Immature natural killer cell (primary cell): Measurements from ENCODE around the gene MMRN2. TPM values are rescaled to one million over a fixed set of nuclear protein-coding genes. Genes with fewer than 3 reads are reported as not detected.
A peak's percentile ranks its signal among the peaks of the same experiment; 100 is the strongest.
"Not testable (repeated sequence)": the region's sequence is repeated elsewhere in the genome, so short reads cannot be mapped to it uniquely, and the experiment has no call there.

ENCODE experiments used
- DNase-seq, 3 donors: peaks; one replicate each; pipeline ENCODE4 v3.0.0; 2022; ENCODE audit warnings: mixed read lengths in 1 of 3
- H3K27ac Mint-ChIP-seq, 6 donors: one replicate each; pipeline ENCODE4 v1.8.0; 2020; ENCODE audit warnings: mixed read lengths in 6 of 6, mild to moderate bottlenecking in 5 of 6, inconsistent platforms in 4 of 6, moderate library complexity in 3 of 6
- H3K27me3 Mint-ChIP-seq, 3 donors: one replicate each; pipeline ENCODE4 v1.8.0; 2020 to 2021; ENCODE audit warnings: low read depth in 3 of 3, mild to moderate bottlenecking in 3 of 3, mixed read lengths in 3 of 3, moderate library complexity in 3 of 3, inconsistent platforms in 1 of 3
- H3K36me3 Mint-ChIP-seq, 3 donors: one replicate each; pipeline ENCODE4 v1.8.0; 2020; ENCODE audit warnings: mixed read lengths in 3 of 3, inconsistent platforms in 2 of 3, mild to moderate bottlenecking in 2 of 3
- H3K4me1 Mint-ChIP-seq, 2 donors: one replicate each; pipeline ENCODE4 v1.8.0; 2020; ENCODE audit warnings: inconsistent platforms in 2 of 2, mild to moderate bottlenecking in 2 of 2, mixed read lengths in 2 of 2, moderate library complexity in 1 of 2
- H3K4me3 Mint-ChIP-seq, 5 donors: one replicate each; pipeline ENCODE4 v1.8.0; 2020; ENCODE audit warnings: mild to moderate bottlenecking in 5 of 5, mixed read lengths in 5 of 5, inconsistent platforms in 3 of 5, moderate library complexity in 3 of 5
- H3K9me3 Mint-ChIP-seq, 6 donors: one replicate each; pipeline ENCODE4 v1.8.0; 2020; ENCODE audit warnings: mild to moderate bottlenecking in 6 of 6, mixed read lengths in 6 of 6, inconsistent platforms in 4 of 6, moderate library complexity in 3 of 6
- polyA plus RNA-seq, 3 donors: library from polyadenylated mRNA; unstranded; fragments of 300-500 nt; fragmentation: Illumina TruSeq; gene quantifications; one replicate each; pipeline ENCODE4 v1.2.3, GENCODE V29; 2021

MMRN2 gene
- not detected for polyA plus RNA-seq

GRCh38 chr10:86957471-86958115 lies at the start of gene MMRN2:
MMRN2 (minus strand) TSS chr10:86957615; CDS start chr10:86957541, 74 bp downstream.
- Mint-ChIP-seq H3K4me3 (no peak within 1 kb of the TSS), H3K27ac (no peak within 1 kb of the TSS), H3K4me1 (no peaks in the 10 kb centered on the region), H3K27me3 (no peaks in the 10 kb centered on the region), H3K36me3 (no peaks in the 10 kb centered on the region), H3K9me3 (peaks cover 0 to 3% (median under 1%) of the 10 kb centered on the region in 6 donors)
- DNase-seq: no peak

DNA sequence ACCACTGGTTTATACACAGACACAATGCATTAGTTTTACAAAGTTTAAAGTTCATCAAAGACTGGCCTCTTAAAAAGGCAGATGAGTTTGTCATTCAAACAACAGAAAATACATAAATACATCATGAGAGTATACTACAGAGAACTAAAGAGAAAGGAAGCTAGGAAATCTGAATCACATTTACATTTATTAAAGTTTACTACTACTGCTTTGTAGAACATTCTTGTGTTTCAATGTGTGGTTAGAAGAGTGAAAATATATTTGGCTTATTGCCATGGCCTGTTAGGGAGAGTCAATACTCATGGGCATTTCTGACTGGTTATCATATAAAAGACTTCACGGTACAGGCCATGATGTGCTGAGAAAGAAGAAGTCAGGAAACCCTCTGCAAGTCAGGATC lies 49.7 kb upstream of the MMRN2 start:
- not testable (repeated sequence) for H3K36me3 Mint-ChIP-seq, H3K4me1 Mint-ChIP-seq, H3K9me3 Mint-ChIP-seq, H3K27me3 Mint-ChIP-seq, DNase-seq, H3K4me3 Mint-ChIP-seq
- H3K27ac Mint-ChIP-seq: peak overlapping the region in 1 of 6 donors; percentile 53

DNA sequence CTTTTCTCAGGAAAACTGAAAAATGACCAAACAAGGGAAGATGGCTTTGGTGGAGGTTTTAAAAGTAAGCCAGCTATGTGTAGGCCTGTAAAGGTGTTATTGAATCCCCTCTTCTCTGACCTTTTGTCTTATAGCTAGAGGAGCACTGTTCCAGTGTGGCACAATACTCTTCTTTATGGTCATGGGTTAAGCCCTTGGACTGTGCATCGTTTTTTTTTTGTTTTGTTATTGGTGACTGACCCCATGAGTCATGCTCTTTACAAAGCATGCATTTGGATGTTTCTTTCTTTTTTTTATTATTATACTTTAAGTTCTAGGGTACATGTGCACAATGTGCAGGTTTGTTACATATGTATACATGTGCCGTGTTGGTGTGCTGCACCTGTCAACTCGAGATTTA lies 43.1 kb upstream of the MMRN2 start:
- no peaks in the 10 kb centered on the region for H3K9me3 Mint-ChIP-seq
- no peak for DNase-seq
- H3K4me1 Mint-ChIP-seq: no peaks in the 10 kb centered on the region
- no peaks in the 10 kb centered on the region for H3K36me3 Mint-ChIP-seq
- no peak overlapping the region for H3K27ac Mint-ChIP-seq
- peaks cover 0 to 2% (median 0%) of the 10 kb centered on the region in 3 donors for H3K27me3 Mint-ChIP-seq
- no peak overlapping the region for H3K4me3 Mint-ChIP-seq

DNA sequence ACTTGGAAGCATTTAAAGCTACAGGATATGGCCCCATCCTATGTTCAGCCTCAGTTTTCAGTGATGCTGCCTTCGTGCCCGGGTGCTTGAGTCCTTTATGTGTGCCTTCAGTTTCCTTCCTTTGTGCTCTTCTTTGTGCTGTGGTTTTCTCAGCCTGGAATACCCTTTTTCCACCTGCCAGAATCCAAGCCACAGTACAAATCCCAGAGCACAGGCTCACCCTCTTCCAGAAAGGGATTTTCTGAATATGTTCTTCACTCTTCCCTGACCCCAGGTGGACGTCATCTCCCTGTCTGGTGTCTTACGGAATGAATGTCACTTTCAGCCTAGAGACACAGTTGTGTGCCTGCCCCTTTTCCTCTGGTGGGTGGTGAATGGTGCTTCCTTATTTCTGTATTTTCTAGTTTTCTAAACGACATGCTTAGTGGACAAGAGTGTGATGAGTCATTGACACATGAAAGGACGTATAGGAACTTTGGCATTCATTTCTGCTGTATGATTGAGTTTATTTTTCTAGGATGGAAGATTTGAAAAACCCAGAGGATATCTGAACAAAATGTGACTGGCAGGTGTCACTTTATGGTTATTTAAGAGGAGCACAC lies 42.5 kb upstream of the MMRN2 start:
- H3K4me3 Mint-ChIP-seq, H3K9me3 Mint-ChIP-seq, H3K36me3 Mint-ChIP-seq, H3K27ac Mint-ChIP-seq, H3K27me3 Mint-ChIP-seq, DNase-seq, H3K4me1 Mint-ChIP-seq: not testable (repeated sequence)

DNA sequence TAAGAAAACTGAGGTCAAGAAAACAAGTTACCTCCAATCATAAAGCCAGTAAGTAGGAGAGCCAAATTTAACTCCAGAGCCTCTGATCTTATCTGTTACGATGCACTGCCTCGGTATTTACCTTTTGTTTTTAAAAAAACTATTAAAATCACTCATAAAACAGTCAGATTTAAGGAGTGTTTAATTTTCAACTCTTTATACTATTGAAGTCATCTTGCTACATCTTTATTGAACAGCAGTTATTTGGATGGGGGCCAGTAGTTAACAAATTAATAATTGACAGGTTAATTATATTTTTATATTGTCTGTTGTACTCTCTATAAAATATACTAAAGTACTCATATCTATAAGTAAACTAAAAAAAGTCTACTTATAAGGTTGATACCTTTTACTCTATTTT lies 35.5 kb upstream of the MMRN2 start:
- H3K4me1 Mint-ChIP-seq: no peaks in the 10 kb centered on the region
- H3K9me3 Mint-ChIP-seq: no peaks in the 10 kb centered on the region
- no peak overlapping the region for H3K27ac Mint-ChIP-seq
- no peaks in the 10 kb centered on the region for H3K36me3 Mint-ChIP-seq
- DNase-seq: no peak
- no peak overlapping the region for H3K4me3 Mint-ChIP-seq
- peaks cover 2 to 10% (median 7%) of the 10 kb centered on the region in 3 donors for H3K27me3 Mint-ChIP-seq

DNA sequence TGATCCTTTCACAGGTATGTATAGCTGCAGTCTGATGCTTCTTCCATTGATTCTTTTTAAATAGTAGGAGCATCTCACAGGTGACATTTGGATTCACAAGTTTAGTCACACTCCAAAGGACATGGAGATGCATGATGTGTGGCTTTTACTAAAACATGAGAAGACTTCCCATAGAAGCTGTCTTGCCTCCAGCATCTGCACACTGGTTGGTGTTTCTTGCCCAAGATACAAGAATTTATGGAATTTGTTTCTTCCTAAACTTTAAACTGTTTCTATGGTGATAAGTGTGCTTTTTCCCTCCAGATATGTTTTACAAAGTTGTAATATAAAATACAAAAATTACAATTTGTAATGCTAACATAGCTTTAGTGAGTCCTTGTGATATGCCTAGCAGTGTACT lies 35.0 kb upstream of the MMRN2 start:
- H3K9me3 Mint-ChIP-seq: no peaks in the 10 kb centered on the region
- H3K4me3 Mint-ChIP-seq: no peak overlapping the region
- H3K27ac Mint-ChIP-seq: no peak overlapping the region
- no peaks in the 10 kb centered on the region for H3K36me3 Mint-ChIP-seq
- DNase-seq: no peak
- H3K4me1 Mint-ChIP-seq: no peaks in the 10 kb centered on the region
- peaks cover 2 to 10% (median 7%) of the 10 kb centered on the region in 3 donors for H3K27me3 Mint-ChIP-seq

- H3K9me3 Mint-ChIP-seq, H3K36me3 Mint-ChIP-seq, H3K27ac Mint-ChIP-seq, DNase-seq, H3K4me1 Mint-ChIP-seq, H3K27me3 Mint-ChIP-seq, H3K4me3 Mint-ChIP-seq: not testable (repeated sequence)
These were observed 33.9 kb upstream of the MMRN2 start for GRCh38 chr10:86991362-86991761.

DNA sequence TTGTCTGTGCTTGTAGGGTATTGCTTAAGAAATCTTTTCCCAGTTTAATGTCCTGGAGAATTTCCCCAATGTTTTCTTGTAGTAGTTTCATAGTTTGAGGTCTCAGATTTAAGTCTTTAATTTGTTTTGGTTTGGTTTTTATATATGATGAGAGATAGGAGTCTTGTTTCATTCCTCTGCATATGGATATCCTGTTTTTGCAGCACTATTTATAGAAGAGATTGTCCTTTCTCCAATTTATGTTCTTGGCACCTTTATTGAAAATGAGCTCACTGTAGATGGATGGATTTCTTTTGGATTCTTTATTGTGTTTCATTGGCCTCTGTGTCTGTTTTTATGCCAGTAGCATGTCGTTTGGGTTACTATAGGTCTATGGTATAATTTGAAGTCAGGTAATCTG lies 31.1 kb upstream of the MMRN2 start:
- no peaks in the 10 kb centered on the region for H3K36me3 Mint-ChIP-seq
- H3K27me3 Mint-ChIP-seq: peaks cover 2 to 10% (median 8%) of the 10 kb centered on the region in 3 donors
- H3K9me3 Mint-ChIP-seq: no peaks in the 10 kb centered on the region
- no peaks in the 10 kb centered on the region for H3K4me1 Mint-ChIP-seq
- DNase-seq: no peak
- H3K4me3 Mint-ChIP-seq: no peak overlapping the region
- no peak overlapping the region for H3K27ac Mint-ChIP-seq

- not testable (repeated sequence) for H3K9me3 Mint-ChIP-seq, H3K27me3 Mint-ChIP-seq, H3K27ac Mint-ChIP-seq, H3K4me1 Mint-ChIP-seq, H3K36me3 Mint-ChIP-seq, H3K4me3 Mint-ChIP-seq, DNase-seq
These were observed 27.1 kb upstream of the MMRN2 start for GRCh38 chr10:86984498-86984897.

GRCh38 chr10:86981716-86982115 lies 24.3 kb upstream of the MMRN2 start:
- Mint-ChIP-seq H3K4me3 (no peak overlapping the region), H3K27ac (no peak overlapping the region)

GRCh38 chr10:86981020-86981419 lies 23.6 kb upstream of the MMRN2 start:
- H3K36me3 Mint-ChIP-seq, H3K4me3 Mint-ChIP-seq, H3K9me3 Mint-ChIP-seq, H3K4me1 Mint-ChIP-seq, DNase-seq, H3K27me3 Mint-ChIP-seq, H3K27ac Mint-ChIP-seq: not testable (repeated sequence)

More at GRCh38 chr10:86981716-86982115, 24.3 kb upstream of the MMRN2 start:
- no peaks in the 10 kb centered on the region for H3K4me1 Mint-ChIP-seq
- no peak for DNase-seq
- H3K27me3 Mint-ChIP-seq: peaks cover 0 to 3% (median 2%) of the 10 kb centered on the region in 3 donors
- H3K9me3 Mint-ChIP-seq: no peaks in the 10 kb centered on the region
- H3K36me3 Mint-ChIP-seq: no peaks in the 10 kb centered on the region

GRCh38 chr10:86979977-86980448 lies 22.6 kb upstream of the MMRN2 start:
- no peaks in the 10 kb centered on the region for H3K9me3 Mint-ChIP-seq

GRCh38 chr10:86979296-86979818 lies 21.9 kb upstream of the MMRN2 start:
- no peaks in the 10 kb centered on the region for H3K9me3 Mint-ChIP-seq
- no peak for DNase-seq
- no peak overlapping the region for H3K27ac Mint-ChIP-seq
- peaks cover 0 to 2% (median 1%) of the 10 kb centered on the region in 3 donors for H3K27me3 Mint-ChIP-seq
- no peak overlapping the region for H3K4me3 Mint-ChIP-seq
- no peaks in the 10 kb centered on the region for H3K36me3 Mint-ChIP-seq
- no peaks in the 10 kb centered on the region for H3K4me1 Mint-ChIP-seq

More at GRCh38 chr10:86979977-86980448, 22.6 kb upstream of the MMRN2 start:
- no peak overlapping the region for H3K4me3 Mint-ChIP-seq
- H3K27ac Mint-ChIP-seq: no peak overlapping the region
- no peaks in the 10 kb centered on the region for H3K36me3 Mint-ChIP-seq
- H3K27me3 Mint-ChIP-seq: peaks cover 0 to 2% (median 1%) of the 10 kb centered on the region in 3 donors
- DNase-seq: no peak
- no peaks in the 10 kb centered on the region for H3K4me1 Mint-ChIP-seq

DNA sequence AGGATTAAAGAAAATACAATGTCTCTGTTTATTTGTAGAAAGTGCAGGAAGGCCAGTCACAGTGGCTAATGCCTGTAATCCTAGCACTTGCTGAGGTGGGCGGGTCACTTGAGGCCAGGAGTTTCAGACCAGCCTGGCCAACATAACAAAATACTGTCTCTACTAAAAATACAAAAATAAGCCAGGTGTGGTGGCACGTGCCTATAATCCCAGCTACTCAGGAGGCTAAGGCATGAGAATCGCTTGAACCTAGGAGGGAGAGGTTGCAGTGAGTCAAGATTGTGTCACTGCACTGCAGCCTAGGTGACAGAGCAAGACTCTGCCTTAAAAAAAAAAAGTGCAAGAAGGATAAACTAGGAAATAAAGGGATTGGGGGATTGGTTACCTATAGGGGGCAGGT lies 21.0 kb upstream of the MMRN2 start:
- H3K4me3 Mint-ChIP-seq, H3K36me3 Mint-ChIP-seq, H3K4me1 Mint-ChIP-seq, H3K27me3 Mint-ChIP-seq, DNase-seq, H3K27ac Mint-ChIP-seq, H3K9me3 Mint-ChIP-seq: not testable (repeated sequence)
